Hematopoietic multipotent progenitor cell treated with erythropoietin and hydrocortisone succinate and interleukin-3 and kit ligand, for 6 days (in vitro differentiated cells): ENCODE data around the gene PRDM11.
"Not testable (repeated sequence)": the region's sequence is repeated elsewhere in the genome, so short reads cannot be mapped to it uniquely, and the experiment has no call there.

Experiments used
- DNase-seq: peaks from one replicate; pipeline ENCODE4 v3.0.0-alpha.2; 2015

Gene PRDM11

DNA sequence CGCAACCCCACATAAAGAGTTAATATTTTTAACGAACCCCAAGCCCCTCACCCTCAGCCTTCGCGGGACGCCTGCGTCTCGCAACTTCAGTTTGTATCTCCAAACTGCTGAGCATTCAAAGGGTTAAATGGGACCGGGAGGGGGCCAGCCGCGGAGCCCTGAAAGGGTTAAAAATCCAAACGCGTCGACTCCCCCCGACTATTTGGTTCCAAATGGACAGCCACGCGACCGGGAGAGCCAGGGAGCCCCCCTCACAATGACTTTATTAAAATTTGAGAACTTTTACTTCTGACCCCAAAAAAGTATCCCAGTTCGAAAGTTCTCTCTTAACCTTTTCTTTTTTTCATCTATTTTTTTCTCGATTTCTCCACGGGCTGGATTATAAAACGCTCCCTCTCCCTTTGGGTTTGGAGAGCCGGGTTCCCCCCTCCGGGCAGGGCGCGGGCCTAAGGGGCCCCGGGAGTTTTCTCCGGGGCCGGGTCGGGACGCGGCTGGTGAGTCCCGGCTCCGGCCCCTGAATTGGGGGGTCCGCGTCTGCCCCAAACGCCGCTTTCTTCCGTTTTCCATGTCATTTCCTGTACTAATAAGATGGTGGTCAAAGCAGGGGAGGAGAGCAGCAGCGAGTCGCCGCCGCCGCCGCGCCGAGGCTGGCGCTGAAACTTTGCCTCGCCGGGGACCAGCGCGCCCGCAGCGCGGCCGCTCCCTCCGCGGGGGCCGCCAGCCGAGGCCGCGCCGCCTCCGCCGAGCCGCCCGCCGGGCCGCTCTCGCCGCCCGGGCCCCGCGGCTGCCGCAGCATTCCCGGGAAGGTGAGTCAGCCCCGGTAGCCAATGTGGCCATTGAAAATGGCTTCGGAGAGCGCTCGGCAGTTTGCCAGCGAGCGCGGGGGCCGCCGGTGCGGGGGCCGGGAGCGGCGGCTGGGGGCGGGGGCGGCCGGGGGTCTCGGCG lies at the start of gene PRDM11:
Gene PRDM11, plus strand, starts transcription at position 568 of the 945 bp plus-strand sequence. CDS start 35,128 bp downstream, outside the sequence.
- peak; percentile 73 for DNase-seq

DNA sequence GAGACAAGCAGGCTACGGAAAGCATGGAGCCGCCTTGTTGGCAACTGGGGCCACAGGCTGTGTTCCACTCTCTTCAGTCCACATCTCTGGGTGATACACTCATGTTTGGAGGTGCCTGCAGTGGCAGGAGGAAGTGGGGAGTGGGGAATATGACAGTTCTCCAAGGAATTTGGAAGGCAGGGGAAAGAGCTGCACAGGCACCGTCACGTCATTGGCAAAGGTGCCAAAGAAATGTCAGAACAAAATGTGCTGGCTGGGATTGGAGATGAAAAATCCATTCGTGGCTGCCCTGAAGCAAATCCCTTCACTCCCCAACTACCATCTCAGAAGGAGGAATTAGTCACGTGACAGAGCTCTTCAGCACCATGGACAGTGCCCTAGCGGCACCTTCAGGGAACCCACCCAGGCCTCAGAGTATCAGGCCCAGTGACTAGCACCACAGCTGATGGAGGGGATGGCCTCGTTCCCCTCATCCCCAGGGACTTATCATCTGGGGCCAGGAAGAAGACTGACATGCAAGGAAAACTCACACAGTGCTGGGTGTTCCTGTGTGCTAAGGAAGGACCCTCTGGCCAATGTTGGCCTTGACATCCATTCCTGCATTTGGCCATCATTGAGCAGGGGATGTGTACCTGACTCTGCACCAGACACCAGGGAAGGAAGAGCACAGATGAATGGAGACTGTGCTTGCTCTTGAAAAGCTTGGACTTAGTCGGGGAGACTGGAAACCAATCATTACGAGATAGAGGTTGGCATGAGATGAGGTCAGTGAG lies 48.5 kb upstream of the PRDM11 start:
- DNase-seq: peak; percentile 89

DNA sequence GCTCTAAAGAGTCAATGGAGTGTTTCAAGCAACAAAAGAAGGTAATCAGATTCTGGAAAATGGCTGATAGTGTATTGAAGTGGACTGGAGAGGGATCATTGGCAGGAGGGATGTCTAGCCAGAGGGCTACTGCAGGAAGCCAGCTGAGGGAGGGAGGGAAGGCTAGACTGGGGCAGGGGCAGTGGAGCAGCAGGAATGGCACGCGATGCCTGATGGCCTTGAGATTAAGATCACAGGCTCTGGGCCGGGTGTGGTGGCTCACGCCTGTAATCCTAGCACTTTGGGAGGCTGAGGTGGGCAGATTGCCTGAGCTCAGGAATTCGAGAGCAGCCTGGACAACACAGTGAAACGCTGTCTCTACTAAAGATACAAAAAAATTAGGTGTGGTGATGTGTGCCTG lies 47.5 kb upstream of the PRDM11 start:
- DNase-seq: no peak

DNA sequence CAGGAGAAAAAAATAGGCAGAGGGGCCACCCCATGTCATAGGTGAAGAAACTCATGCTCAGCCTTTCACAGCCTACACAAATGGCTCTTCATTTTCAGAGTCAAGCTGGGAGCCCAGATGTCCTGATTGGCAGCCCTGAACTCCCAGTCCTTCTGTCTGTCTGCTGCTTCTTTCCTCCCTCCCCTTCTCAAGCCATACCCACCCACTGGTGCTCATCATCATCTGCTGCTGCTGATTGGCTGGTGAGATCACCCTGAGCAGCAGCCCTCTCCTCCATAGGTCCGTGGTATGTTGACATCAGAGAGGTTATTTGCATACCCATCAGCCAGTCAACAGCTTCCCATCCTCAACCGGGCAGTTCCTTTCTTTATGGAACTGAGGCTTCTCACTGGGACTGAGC lies 46.1 kb upstream of the PRDM11 start:
- peak; percentile 52 for DNase-seq

DNA sequence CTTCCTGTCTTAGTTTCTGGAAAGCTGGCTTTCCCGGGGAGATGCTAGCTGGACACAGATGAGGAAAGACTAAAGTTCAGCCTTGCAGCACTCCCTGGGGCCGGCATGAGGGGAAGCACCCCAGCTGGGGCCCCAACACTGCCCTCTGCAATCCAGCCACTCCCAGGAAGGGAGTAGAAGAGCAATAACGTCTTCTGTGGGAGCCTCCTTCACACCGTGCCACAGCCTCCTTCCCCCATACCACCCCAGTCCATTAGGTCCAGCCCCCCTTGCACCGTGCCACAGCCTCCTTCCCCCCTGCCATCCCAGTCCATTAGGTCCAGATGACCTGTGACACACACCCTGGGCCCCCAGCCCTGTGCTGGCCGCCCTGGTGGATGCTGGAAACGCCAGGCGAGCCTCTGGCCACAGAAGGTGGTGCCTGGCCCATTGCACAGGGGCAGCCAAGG lies 44.1 kb upstream of the PRDM11 start:
- DNase-seq: no peak

DNA sequence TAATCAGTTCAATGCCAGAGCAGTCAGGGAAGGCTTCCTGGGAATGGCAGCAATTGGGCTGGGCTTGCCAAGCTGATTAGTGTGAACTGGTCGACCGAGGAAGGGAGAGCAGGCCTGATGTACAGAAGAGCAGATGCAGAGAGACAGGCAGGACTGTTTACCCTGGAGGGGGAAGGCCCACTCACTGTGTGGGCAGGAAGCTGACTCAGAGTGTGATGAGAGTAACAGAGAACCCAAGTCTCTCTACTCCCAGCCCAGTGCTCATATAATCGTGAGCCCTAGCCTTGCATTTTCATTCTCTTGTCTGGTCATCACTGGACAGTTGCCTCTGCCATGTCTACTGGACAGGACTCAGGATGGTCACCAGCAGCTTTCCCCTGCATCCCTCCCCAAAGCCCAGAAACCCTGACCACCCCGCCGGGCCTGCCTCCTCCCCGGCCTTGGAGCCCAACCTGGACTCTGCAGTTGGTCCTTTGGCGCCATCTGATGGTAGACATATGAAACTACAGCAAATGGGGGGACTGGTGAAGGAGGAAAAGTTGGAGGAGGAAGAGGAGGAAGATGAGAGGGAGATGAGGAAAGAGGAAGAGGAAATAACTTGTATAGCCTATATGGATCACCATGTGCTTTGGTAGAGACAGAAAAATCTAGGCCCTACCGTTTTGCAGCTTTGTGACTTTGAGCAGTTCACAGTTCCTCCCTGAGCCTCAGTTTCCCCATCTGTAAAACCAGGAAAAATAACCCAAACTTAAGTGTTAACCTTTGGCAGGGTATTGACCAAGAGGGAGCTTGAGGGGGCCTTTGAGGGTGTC lies 43.4 kb upstream of the PRDM11 start:
- peak; percentile 77 for DNase-seq

DNA sequence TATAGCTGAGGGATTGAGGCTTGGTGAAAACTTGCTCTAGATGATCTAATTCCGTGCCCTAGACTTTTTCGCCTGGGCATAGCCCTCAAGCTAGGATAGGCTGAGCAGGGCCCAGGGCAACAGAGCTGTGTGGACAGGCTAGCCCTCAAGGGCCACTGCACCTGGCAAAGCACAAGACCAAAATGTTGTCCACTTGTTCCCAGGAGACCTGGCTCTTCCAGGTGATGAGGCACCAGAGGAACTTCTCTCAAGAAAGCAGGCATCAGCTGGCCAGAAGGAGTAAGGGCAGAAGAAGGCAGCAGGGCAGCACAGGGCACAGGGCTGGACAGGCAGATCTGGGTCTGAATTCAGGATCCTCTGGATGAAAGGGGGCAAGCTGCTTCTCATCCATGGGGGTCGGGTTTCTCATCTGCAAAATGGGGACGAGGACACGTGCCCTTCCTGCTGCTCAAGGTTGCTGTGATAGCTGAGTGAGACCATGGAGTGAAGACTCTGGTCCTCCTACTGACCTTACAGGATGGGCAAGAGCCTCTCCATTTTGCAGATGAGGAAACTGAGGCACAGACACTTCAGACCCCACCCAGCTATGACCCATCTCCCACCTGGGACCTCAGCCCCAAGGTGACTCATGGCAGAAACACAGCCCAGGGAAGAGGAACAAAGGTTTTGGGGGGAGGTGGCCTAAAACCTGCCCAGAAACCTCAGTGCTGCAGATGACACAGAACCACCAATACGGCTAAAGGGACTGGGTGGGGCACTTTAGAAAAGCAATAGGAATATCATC lies 42.2 kb upstream of the PRDM11 start:
- no peak for DNase-seq

DNA sequence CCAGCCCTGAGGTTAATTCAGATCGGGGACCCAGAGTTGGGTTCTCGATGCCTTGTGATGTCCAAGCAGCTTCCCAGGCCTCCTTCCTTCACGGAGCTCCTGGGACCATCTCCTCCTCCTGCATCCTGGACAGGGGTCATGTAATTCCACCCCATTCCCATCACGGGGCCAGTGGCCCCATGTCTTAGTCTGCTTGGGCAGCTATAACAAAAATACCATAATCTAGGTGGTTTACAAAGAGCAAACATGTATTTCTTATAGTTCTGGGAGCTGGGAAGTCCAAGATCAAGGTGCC lies 41.7 kb upstream of the PRDM11 start:
- DNase-seq: no peak

DNA sequence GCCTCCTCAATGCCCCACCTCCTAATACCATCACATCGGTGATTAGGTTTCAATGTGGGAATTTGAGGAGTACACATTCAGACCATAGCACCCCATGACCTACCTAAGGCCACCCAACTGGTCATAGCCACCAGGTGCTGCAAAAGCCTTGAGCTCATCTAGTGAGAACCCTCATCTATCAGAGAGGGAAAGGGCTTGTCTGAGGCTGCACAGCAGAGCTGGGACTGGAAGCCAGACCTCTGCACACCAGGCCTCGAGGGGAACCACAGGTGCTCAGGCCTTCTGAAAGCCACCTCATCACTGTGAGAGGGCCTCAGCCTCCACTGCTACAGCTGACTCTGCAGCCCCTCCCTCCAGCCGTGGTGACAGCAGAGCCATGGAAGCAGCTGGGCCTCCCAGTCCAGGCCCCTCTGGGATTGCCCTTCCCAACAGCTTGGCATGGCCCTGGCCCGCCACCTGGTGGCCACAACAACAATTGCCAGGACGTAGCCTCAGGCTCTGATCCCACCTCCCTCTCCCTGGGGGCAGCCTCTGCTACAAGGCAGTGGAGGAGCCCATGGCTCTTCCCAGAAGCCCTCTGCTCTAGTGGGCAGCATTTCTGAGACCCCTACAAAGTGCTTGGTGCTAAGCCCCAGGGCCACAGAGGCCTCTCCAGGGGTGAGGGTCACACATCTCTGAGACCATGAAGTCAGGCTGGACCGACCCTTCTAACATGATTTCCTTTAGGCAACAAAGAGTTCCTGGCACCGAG lies 41.0 kb upstream of the PRDM11 start:
- peak; percentile 80 for DNase-seq

DNA sequence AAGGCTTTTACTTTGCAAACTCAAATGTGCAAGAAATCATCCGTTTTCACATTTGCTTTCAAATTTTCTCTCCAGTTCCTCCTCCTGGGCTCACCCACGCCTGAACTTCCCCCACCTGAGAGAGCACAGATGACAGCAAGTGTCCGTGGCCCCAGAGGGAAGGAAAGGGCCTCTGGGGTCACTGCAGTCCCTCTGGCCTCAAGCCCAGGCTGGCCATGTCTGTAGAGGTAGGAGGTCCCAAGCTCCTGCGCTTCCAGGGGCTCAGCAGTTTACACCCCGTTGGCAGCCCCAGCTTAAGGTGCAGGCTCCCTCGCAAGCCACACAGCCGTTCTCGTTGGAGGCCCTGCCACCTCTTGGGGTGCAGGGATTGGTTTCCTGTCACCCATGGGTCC lies 40.5 kb upstream of the PRDM11 start:
- DNase-seq: no peak

DNA sequence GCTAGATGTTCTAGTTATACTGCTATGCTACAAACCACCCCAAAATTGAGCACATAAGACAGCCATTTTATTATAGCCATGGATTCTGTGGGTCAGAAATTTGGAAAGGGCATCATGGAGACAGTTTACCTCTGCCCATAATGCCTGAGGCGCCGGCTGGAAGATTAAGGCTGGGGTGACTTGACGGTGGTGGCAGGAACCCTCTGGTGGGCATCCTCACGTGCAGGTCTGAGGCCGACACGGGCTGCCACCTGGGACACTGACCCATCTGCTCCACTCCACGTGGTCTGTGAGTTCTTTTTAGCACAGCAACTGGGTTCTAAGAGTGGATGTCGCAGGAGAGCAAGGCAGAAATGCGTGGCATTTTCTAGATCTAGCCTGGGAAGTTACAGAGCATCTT lies 40.0 kb upstream of the PRDM11 start:
- DNase-seq: no peak

DNA sequence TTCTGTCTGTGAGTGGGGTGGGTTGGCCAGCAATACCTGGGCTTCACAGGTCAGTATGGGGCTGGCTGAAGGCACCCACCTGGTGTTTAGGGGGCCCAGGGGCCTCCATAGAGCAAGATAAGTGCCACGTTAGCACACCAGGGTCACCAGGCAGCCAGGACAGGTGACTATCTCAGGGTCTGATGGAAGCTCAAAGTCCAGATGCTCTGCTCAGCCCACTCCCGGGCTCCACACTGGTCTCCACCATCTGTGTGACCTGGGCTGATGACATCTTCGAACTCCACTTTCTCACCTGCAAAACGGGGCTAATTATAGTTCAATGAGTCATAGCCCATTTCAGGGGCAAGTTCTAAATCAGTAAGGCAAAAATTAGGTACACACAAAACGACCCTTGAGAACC lies 39.4 kb upstream of the PRDM11 start:
- no peak for DNase-seq

DNA sequence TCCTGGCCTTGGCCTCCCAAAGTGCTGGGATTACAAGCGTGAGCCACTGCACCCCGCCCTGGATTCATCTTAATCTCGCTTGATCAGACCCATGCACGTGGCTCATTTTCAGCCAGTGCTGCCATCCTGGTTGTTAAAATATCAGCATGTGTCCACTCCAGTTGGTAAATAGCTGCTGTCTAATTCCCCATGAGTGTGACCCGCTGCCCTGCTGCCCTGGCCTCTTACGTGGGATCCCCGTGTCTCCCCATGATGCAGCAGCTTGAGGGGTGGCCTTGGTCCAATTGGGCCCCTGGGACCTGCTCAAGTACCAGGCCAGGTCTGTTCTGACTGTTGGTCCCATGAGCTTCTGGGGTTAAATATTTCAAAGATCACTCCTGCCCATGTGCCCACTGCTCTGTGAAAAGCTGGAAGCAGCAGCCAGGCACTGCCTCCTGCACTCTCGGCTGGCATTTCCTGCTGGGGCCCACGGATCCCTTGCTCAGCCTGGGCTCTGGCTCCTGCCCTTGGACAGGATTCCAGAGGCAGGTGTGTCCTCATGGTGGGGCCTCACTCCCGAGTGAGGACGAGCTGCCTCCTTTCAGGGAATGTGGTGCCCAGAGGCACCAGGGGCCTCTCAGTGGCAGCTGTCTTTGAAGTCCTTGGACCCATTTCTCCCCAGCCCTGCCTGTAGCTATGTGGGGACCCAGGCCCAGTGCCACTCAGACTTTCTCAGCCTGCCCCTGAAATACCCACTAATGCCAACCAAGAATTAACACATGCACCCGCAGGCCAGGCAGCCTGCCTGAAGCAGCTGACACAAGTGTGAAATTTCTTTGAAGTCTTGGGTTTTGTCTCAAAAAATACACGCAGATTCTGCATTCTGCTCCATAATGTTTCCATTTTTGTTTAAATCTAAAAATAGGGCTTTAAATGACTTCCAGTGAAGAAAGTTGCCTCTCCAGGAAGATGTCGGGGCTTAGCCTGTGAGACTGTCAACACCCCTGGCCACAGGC lies 38.1 kb upstream of the PRDM11 start:
- no peak for DNase-seq

DNA sequence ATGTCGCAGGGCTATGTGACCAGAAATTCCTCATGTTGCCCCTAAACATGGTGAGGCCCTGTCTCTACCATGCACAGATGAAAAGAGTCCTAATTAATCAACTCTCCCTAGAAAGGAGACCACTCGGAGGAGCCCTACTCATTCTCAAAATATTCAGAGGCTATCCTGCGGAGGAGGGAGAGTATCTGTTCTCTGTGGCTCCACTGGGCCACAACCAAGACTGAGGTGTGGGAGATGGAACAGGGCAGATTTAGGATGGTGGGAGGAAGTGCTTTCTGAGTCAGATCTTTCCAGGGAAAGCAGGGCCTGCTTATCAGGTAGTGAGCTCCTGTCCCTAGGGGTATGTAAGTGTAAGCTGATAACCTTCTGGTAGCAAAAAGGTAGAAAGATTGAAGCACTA lies 37.0 kb upstream of the PRDM11 start:
- no peak for DNase-seq

DNA sequence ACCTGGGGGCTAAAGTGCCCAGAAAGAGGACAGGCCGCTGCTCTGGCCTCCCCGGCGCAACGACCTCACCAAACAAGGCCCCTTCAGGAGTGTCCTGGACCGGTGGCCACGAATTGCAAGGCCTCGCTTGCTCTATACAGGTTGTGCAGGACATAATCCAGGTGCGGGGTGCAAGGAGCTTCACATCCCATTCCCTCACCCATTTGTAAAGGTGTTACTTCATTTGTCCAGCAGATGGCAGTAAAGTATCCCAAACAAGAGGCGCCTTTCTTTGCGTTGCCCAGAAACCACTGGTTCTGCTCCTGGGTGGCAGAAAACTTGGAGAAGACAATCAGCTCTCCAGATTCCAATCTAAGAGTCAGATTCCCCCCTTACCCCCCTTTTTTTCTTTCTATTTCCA lies 35.9 kb upstream of the PRDM11 start:
- DNase-seq: peak; percentile 84

DNA sequence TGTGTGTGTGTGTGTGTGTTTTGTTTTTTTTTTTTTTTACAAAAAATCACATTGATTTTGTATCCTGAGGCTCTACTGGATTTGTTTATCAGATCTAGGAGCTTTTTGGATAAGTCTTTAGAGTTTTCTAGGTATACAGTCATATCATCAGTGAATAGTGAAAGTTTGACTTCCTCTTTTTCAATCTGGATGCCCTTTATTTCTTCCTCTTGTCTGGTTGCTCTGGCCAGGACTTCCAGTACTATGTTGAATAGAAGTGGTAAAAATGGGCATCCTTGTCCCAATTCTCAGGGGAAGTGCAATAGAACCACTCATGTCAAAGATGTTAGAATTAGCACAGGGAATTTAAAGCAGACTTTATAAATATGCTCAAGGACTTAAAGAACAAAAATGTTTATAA lies 32.6 kb upstream of the PRDM11 start:
- no peak for DNase-seq

DNA sequence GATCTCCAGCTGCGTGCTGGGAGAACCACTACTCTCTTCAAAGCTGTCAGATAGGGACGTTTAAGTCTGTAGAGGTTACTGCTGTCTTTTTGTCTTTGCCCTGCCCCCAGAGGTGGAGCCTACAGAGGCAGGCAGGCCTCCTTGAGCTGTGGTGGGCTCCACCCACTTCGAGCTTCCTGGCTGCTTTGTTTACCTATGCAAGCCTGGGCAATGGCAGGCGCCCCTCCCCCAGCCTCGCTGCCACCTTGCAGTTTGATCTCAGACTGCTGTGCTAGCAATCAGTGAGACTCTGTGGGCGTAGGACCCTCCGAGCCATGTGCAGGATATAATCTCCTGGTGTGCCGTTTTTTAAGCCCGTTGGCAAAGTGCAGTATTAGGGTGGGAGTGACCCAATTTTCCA lies 18.6 kb upstream of the PRDM11 start:
- not testable (repeated sequence) for DNase-seq

DNA sequence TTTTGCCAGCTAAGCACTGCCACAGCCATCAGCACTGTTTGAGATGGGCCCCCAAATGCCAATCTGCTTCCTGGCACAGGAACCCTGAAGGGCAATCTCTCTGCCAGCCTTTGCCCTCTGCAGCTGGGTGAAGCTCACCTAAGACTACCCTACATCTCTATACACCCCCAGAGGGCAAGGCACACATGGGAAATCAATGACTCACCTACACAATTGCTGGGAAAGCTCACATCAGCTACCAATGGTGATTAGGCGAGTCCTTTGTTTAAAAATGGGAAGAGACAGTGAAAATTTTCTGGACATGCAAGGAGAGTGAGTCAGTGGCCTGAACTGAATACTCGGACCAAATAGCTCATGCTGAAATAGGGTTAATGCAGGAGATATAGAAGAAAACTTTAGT lies 12.6 kb upstream of the PRDM11 start:
- no peak for DNase-seq

DNA sequence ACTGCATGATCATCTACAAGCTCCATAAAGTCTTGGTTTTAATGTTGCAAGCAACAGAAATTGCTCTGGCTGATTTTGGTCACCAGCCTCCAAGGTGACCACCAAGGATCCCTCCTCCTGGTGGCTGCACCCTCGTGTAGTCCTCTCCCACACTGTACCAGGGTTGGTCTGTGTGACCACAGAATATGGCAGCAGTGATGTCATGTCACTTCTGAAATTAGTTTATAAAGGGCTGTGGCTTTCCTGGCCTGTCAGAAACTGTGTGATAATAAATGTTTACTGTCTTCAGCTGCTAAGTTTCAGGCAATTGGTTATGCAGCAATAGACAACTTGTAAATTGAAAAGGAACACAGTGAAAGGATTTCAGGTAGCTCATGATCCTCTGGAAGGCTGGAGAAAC lies 5.3 kb upstream of the PRDM11 start:
- no peak for DNase-seq

DNA sequence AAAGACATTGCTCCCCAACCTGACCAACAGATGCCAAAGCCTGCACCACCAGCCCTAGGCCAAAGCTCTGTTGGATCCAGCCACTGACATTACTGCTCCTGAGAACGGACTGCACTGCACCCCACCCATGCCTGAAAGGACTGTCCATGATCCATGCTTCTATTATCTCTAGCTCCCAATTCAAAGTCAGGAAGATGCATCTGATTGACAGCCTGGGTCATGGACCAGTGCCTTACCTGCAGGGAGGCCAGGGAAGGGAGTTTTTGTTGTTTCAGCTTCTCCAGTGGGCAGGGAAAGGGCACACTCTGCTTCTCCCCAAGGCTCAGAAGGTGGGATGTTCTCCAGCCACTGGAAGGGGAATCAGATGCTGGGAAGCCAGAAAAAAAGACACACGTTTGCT lies 4.8 kb upstream of the PRDM11 start:
- DNase-seq: no peak
